ENCODE measurements around the gene FYB2. TPM values are rescaled to one million over a fixed set of nuclear protein-coding genes. Genes with fewer than 3 reads are reported as not detected.
A peak's percentile ranks its signal among the peaks of the same experiment; 100 is the strongest.

FYB2 gene
- total RNA-seq, 1 experiment from 2014 or later = 0.47 TPM

DNA sequence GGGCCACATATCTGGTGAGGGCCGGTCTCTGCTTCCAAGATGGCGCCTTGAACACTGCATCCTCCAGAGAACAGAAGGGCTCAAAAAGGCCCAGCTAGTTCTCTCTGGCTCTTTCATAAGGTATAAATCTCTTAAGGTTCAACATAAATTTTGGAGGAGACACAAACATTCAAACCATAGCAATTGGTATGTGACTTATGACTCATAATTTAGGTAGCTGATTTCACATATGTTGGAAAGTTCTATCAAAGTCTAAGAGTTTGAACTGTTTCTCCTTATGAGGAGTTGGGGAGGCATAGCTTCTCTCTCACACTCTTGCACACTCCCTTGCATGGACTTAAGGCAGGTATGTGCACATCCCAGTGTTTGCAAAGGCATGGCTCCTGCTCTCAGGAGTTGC, 5.1 kb upstream of the FYB2 start:
- no peaks in the 10 kb centered on the region for H3K4me1 ChIP-seq (ENCODE audit: insufficient read depth, low read length, poor library complexity, severe bottlenecking)
- intact Hi-C loops (cut with micrococcal nuclease; ENCODE audit: unreplicated experiment) = no loop called here
- H3K27ac ChIP-seq (ENCODE audit: low read depth, low read length, poor library complexity, severe bottlenecking) = no peak overlapping the region
- no peak overlapping the region for H3K4me3 ChIP-seq (ENCODE audit: low read depth, low read length, poor library complexity, severe bottlenecking)
- ChIA-PET CTCF (no interaction called here), POLR2A (ENCODE audit: low non-redundant PET) (no interaction called here)
- TF ChIP-seq EZH2 (IDR thresholded peaks at IDR 0.05; ENCODE audit: borderline replicate concordance, low read depth, low read length, poor library complexity, severe bottlenecking) = no peak
- no peak for TF ChIP-seq CTCF (conservative IDR thresholded peaks at IDR 0.05; ENCODE audit: low read depth, low read length)
- no peaks in the 10 kb centered on the region for H3K36me3 ChIP-seq (ENCODE audit: insufficient read depth, low read length, poor library complexity, severe bottlenecking)
- H3K27me3 ChIP-seq (replicated peaks; ENCODE audit: insufficient read depth, low read depth, low read length, poor library complexity) = no peaks in the 10 kb centered on the region
- DNase-seq (ENCODE audit: low spot score) = no peak
- no TSS peak for BruUV-seq (replicated peaks)
- no peaks in the 10 kb centered on the region for H3K9me3 ChIP-seq (ENCODE audit: low read depth, low read length, poor library complexity, severe bottlenecking)

DNA sequence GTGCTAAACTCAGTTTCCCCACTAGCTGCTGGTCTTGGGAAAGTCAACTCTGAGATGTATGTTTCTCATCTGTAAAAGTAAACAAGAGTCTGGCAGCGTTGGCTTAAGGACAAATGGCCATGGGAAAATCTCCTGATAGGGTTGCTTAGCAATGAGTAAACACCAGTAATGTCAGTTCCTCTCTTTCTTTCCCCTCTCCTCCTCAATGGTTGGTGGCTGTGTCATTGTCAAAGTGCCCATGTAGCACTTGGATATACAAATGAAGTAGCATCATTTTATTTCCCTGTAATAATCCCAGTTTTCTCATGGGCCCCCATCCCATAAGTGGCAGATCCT, 2.2 kb upstream of the FYB2 start:
- H3K27me3 ChIP-seq (replicated peaks; ENCODE audit: insufficient read depth, low read depth, low read length, poor library complexity) = no peaks in the 10 kb centered on the region
- H3K36me3 ChIP-seq (ENCODE audit: insufficient read depth, low read length, poor library complexity, severe bottlenecking) = no peaks in the 10 kb centered on the region
- TF ChIP-seq CTCF (conservative IDR thresholded peaks at IDR 0.05; ENCODE audit: low read depth, low read length) (no peak), EZH2 (IDR thresholded peaks at IDR 0.05; ENCODE audit: borderline replicate concordance, low read depth, low read length, poor library complexity, severe bottlenecking) (no peak)
- intact Hi-C loops (cut with micrococcal nuclease; ENCODE audit: unreplicated experiment) = loop anchor here (2.0 kb wide), 1 partner anchor 1537 kb away; no protein-coding TSS in a partner anchor
- ChIA-PET POLR2A (ENCODE audit: low non-redundant PET) (no interaction called here), CTCF (interaction anchor here (1.4 kb wide), 1 partner anchor 18 kb away, joined by 7 read pairs; no protein-coding TSS in a partner anchor)
- H3K27ac ChIP-seq (ENCODE audit: low read depth, low read length, poor library complexity, severe bottlenecking) = no peak overlapping the region
- no peaks in the 10 kb centered on the region for H3K9me3 ChIP-seq (ENCODE audit: low read depth, low read length, poor library complexity, severe bottlenecking)
- no peak for DNase-seq (ENCODE audit: low spot score)
- BruUV-seq (replicated peaks) = no TSS peak
- H3K4me1 ChIP-seq (ENCODE audit: insufficient read depth, low read length, poor library complexity, severe bottlenecking) = no peaks in the 10 kb centered on the region
- no peak overlapping the region for H3K4me3 ChIP-seq (ENCODE audit: low read depth, low read length, poor library complexity, severe bottlenecking)

DNA sequence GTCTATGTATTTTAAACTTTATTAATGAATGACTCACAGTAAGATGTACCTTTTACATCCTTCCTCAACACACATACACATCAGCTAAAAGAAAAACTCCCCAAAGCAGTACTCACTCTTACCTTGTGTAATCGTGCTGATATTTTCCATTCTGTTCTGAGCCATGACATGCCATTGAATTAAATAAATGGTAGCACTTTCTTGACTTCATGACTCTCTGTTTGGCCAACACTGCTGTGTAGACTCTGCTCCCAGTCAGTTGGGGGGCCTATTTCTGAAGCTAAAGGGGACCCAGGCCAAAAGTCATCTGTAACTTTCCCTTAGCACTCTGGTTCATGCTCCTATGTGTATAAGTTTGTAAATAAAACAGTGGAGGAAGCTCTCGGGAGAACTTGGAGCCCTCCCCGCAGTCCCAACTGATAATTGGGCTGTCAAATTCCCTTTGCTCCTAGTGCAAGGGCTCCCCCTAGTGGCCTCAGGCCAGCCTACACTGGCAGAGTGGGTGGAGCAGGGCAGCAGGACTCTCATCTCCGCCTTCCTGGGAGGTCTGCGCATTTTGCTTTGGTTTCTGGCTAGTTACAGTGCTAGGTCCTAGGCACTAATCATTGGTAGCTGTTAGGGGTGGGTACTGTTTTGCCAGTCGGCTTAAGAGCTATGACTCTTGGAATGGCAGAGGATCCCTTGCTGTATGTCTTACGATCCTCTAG, 1.7 kb upstream of the FYB2 start:
- H3K9me3 ChIP-seq (ENCODE audit: low read depth, low read length, poor library complexity, severe bottlenecking) = no peaks in the 10 kb centered on the region
- no TSS peak for BruUV-seq (replicated peaks)
- intact Hi-C loops (cut with micrococcal nuclease; ENCODE audit: unreplicated experiment) = loop anchor here (2.0 kb wide), 1 partner anchor 1536 kb away; no protein-coding TSS in a partner anchor
- TF ChIP-seq CTCF (conservative IDR thresholded peaks at IDR 0.05; ENCODE audit: low read depth, low read length) (peak; percentile 99), EZH2 (IDR thresholded peaks at IDR 0.05; ENCODE audit: borderline replicate concordance, low read depth, low read length, poor library complexity, severe bottlenecking) (no peak)
- DNase-seq (ENCODE audit: low spot score) = peak; percentile 88
- H3K27ac ChIP-seq (ENCODE audit: low read depth, low read length, poor library complexity, severe bottlenecking) = no peak overlapping the region
- no peak overlapping the region for H3K4me3 ChIP-seq (ENCODE audit: low read depth, low read length, poor library complexity, severe bottlenecking)
- POLR2A ChIA-PET (ENCODE audit: low non-redundant PET) = no interaction called here
- H3K27me3 ChIP-seq (replicated peaks; ENCODE audit: insufficient read depth, low read depth, low read length, poor library complexity) = no peaks in the 10 kb centered on the region
- no peaks in the 10 kb centered on the region for H3K4me1 ChIP-seq (ENCODE audit: insufficient read depth, low read length, poor library complexity, severe bottlenecking)
- no peaks in the 10 kb centered on the region for H3K36me3 ChIP-seq (ENCODE audit: insufficient read depth, low read length, poor library complexity, severe bottlenecking)
- CTCF ChIA-PET = interaction anchor here (0.6 to 1.4 kb wide), 4 partner anchors 18 to 104 kb away, joined by 3 to 7 read pairs (median 4); no protein-coding TSS in a partner anchor
